ENCODE results near the gene RXRG. TPM values are rescaled to one million over a fixed set of nuclear protein-coding genes. Genes with fewer than 3 reads are reported as not detected.

RXRG gene
- total RNA-seq = 10 to 100 TPM in 2 of 4 donors, 1 to 10 TPM in 2; 2.8 to 20.4 (median 10.7) TPM
- polyA plus RNA-seq = 10 to 100 TPM in 2 of 3 donors, 1 to 10 TPM in 1; 7.1 to 45.9 (median 17.4) TPM
- long read RNA-seq, donor 1, transcript RXRG-201 (10 exons, 2,041 nt) = major isoform, 12 of 13 reads
- long read RNA-seq, donor 1, partial matches to known transcripts = 1 of 13 reads
- long read RNA-seq, donor 1, other reads (novel, unspliced or antisense) = 0 of 13 reads
- long read RNA-seq, donor 2, transcript RXRG-201 (10 exons, 2,041 nt) = major isoform, 20 of 28 reads
- long read RNA-seq, donor 2, partial matches to known transcripts = 5 of 28 reads
- long read RNA-seq, donor 2, other reads (novel, unspliced or antisense) = 3 of 28 reads

DNA sequence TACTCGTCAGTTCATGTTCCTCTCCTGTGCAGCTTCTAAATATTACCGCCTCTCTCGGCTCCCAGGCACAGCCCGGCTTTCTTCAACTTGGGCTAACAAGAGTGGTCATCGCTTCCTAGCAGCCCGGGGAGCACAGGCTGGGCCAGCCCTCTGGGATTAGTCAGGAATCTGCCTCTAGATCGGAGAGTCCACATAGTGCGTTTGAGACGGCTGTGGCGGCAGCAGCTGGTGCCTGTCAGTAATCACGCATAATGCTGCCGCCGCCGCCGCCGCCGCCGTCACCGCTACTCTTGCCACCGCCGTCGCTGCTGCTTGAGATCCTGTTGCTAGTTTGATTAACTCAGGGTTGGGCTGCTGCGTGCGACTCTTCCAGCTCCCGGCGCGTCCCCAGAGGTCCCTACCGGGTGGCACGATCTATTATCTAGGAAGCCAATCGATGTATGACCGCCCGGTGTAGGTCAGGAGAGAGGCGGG, at the start of gene RXRG:
TSS of gene RXRG (minus strand) at position 230 of the 474 bp plus-strand sequence. CDS start 233 bp downstream, outside the sequence.
- Histone ChIP-seq H3K4me3 (peak within 1 kb of the TSS; percentile 70), H3K27me3 (ENCODE audit: insufficient read depth in 3 of 3, low read length in 2 of 3) (peaks cover 0 to 4% (median 0%) of the 10 kb centered on the region in 3 donors), H3K27ac (peak within 1 kb of the TSS; percentile 80), H3K4me1 (peaks cover 18% of the 10 kb centered on the region), H3K36me3 (ENCODE audit: insufficient read depth in 1 of 2, low read depth in 1 of 2) (no peaks in the 10 kb centered on the region), H3K9me3 (no peaks in the 10 kb centered on the region)
- ATAC-seq (peak; percentile 92 to 94 (median 93)), DNase-seq (peak; percentile 64 to 89)
- 1 to 2% (median 1%) methylated on average over 33 of the region's 33 CpGs for WGBS, 3 donors
- TF ChIP-seq, protein P1, sequence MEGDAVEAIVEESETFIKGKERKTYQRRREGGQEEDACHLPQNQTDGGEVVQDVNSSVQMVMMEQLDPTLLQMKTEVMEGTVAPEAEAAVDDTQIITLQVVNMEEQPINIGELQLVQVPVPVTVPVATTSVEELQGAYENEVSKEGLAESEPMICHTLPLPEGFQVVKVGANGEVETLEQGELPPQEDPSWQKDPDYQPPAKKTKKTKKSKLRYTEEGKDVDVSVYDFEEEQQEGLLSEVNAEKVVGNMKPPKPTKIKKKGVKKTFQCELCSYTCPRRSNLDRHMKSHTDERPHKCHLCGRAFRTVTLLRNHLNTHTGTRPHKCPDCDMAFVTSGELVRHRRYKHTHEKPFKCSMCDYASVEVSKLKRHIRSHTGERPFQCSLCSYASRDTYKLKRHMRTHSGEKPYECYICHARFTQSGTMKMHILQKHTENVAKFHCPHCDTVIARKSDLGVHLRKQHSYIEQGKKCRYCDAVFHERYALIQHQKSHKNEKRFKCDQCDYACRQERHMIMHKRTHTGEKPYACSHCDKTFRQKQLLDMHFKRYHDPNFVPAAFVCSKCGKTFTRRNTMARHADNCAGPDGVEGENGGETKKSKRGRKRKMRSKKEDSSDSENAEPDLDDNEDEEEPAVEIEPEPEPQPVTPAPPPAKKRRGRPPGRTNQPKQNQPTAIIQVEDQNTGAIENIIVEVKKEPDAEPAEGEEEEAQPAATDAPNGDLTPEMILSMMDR (IDR thresholded peaks at IDR 0.05) = no peak
- intact Hi-C loops (cut with DNase I) = loop anchor here (5.0 kb wide), 2 partner anchors 52 to 97 kb away; partner anchors contain the start of gene LRRC52 (in 1 of the 2)

DNA sequence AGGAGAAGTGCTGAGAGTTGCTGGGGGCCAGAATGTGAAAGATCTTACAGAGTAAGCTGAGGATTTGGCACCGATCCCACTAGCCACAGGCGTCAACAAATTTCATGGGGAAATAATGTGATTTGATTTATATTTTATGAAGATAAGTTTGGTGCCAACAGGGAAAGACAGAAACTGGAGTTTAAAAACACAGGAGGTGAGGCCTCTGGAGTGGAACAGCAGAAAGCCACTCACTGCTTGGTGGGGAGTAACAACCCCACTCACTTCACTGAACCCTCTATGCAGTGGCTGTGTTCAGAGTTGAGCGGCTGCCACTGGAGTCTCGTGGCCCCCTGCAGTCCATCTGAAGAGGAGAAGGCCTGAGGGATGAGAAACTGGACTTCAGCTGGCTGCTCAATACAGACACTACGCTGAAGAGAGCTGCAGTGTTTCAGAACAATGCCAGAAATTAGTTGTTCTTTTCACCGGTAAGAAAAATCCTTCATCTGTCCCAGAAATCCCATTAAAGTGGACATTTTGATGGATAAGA, 48.0 kb upstream of the RXRG start:
- 59 to 71% (median 63%) methylated on average over 6 of the region's 6 CpGs for WGBS, 3 donors
- peaks cover 6% of the 10 kb centered on the region for H3K4me1 ChIP-seq

GRCh38 chr1:165490175-165490574, 45.2 kb upstream of the RXRG start:
- H3K9me3 ChIP-seq = no peaks in the 10 kb centered on the region
- DNase-seq (peak; percentile 21 to 64), ATAC-seq (peak in 1 of 4 donors; percentile 48)
- H3K4me3 ChIP-seq = no peak overlapping the region
- intact Hi-C loops (cut with DNase I) = no loop called here
- WGBS, 3 donors = 12 to 39% (median 13%) methylated on average over 5 of the region's 5 CpGs
- no peak overlapping the region for H3K27ac ChIP-seq
- H3K4me1 ChIP-seq = peaks cover 12% of the 10 kb centered on the region
- H3K36me3 ChIP-seq (ENCODE audit: insufficient read depth in 1 of 2, low read depth in 1 of 2) = no peaks in the 10 kb centered on the region
- TF ChIP-seq, protein P1 (IDR thresholded peaks at IDR 0.05) = no peak
- H3K27me3 ChIP-seq (ENCODE audit: insufficient read depth in 3 of 3, low read length in 2 of 3) = no peaks in the 10 kb centered on the region

More for the DNA sequence above, 48.0 kb upstream of the RXRG start:
- Histone ChIP-seq H3K9me3 (no peaks in the 10 kb centered on the region), H3K36me3 (ENCODE audit: insufficient read depth in 1 of 2, low read depth in 1 of 2) (no peaks in the 10 kb centered on the region), H3K27ac (no peak overlapping the region), H3K4me3 (no peak overlapping the region), H3K27me3 (ENCODE audit: insufficient read depth in 3 of 3, low read length in 2 of 3) (no peaks in the 10 kb centered on the region)
- TF ChIP-seq, protein P1 (IDR thresholded peaks at IDR 0.05) = no peak
- DNase-seq (no peak), ATAC-seq (no peak)
- intact Hi-C loops (cut with DNase I) = no loop called here

DNA sequence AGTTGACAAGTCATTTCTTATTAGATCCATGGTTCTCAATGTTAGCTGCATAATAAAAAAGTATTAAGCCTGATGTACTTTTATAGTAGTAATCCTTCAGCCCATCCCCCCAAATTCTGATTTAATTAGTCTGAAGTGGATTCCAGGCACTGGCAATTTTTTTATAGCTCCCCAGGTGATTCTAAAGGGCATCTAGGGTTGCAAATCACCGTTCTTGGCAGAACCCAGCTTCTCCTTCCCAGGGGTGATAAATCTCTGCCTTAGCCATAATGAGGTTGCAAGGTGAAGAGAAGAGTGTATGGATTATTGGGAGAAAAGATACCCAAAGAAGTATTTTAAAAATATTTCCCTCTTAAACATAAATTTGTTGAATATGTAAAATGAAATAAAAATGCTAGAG, 43.0 kb upstream of the RXRG start:
- H3K4me3 ChIP-seq = no peak overlapping the region
- H3K9me3 ChIP-seq = no peaks in the 10 kb centered on the region
- no peak for ATAC-seq
- peaks cover 16% of the 10 kb centered on the region for H3K4me1 ChIP-seq
- 5 to 9% (median 9%) methylated on average over 1 of the region's 1 CpG for WGBS, 3 donors
- intact Hi-C loops (cut with DNase I) = no loop called here
- H3K27me3 ChIP-seq (ENCODE audit: insufficient read depth in 3 of 3, low read length in 2 of 3) = no peaks in the 10 kb centered on the region
- no peaks in the 10 kb centered on the region for H3K36me3 ChIP-seq (ENCODE audit: insufficient read depth in 1 of 2, low read depth in 1 of 2)
- no peak for DNase-seq
- H3K27ac ChIP-seq = no peak overlapping the region
- TF ChIP-seq, protein P1 (IDR thresholded peaks at IDR 0.05) = no peak
